ENCODE data around the gene MMP1. TPM values are rescaled to one million over a fixed set of nuclear protein-coding genes. Genes with fewer than 3 reads are reported as not detected.

MMP1 gene
- total RNA-seq, 4 donors from 2014 or later = not detected

GRCh38 chr11:102800767-102801166 is 2.8 kb upstream of the MMP1 start:
- Histone ChIP-seq H3K4me3 (no peak overlapping the region), H3K27ac (peak overlapping the region in 3 of 4 donors; percentile 2 to 37 (median 18)), H3K36me3 (no peaks in the 10 kb centered on the region), H3K9me3 (no peaks in the 10 kb centered on the region), H3K4me1 (no peaks in the 10 kb centered on the region), H3K27me3 (no peaks in the 10 kb centered on the region)
- TF ChIP-seq POLR2A (IDR thresholded peaks at IDR 0.05) (no peak), CTCF (IDR thresholded peaks at IDR 0.05 in 4 of 5, conservative IDR thresholded peaks at IDR 0.05 in 1 of 5) (no peak)
- ATAC-seq = peak in 1 of 2 donors; percentile 60
- intact Hi-C loops (cut with DNase I; ENCODE audit: low total_unique reads) (no loop called here), in situ Hi-C loops (cut with MboI; ENCODE audit: low sequenced_read_pairs in 4 of 4) (no loop called here)
- DNase-seq = peak in 1 of 2 donors; percentile 23

- Histone ChIP-seq H3K9me3 (no peaks in the 10 kb centered on the region), H3K4me1 (no peaks in the 10 kb centered on the region), H3K4me3 (no peak overlapping the region), H3K36me3 (no peaks in the 10 kb centered on the region), H3K27me3 (no peaks in the 10 kb centered on the region), H3K27ac (no peak overlapping the region)
- intact Hi-C loops (cut with DNase I; ENCODE audit: low total_unique reads) (no loop called here), in situ Hi-C loops (cut with MboI; ENCODE audit: low sequenced_read_pairs in 4 of 4) (no loop called here)
- DNase-seq (peak in 1 of 2 donors; percentile 22), ATAC-seq (peak in 1 of 2 donors; percentile 41)
- TF ChIP-seq POLR2A (IDR thresholded peaks at IDR 0.05) (no peak), CTCF (IDR thresholded peaks at IDR 0.05 in 4 of 5, conservative IDR thresholded peaks at IDR 0.05 in 1 of 5) (no peak)
Measured at GRCh38 chr11:102799681-102800340, 1.9 kb upstream of the MMP1 start.

GRCh38 chr11:102794382-102794781 is 3.6 kb downstream of the MMP1 start:
- intact Hi-C loops (cut with DNase I; ENCODE audit: low total_unique reads) = no loop called here

GRCh38 chr11:102793677-102794290 is 4.2 kb downstream of the MMP1 start:
- Histone ChIP-seq H3K4me1 (no peaks in the 10 kb centered on the region), H3K9me3 (no peaks in the 10 kb centered on the region), H3K36me3 (no peaks in the 10 kb centered on the region), H3K27me3 (no peaks in the 10 kb centered on the region), H3K27ac (no peak overlapping the region), H3K4me3 (no peak overlapping the region)
- DNase-seq = no peak
- no peak for ATAC-seq
- no peak for TF ChIP-seq CTCF (IDR thresholded peaks at IDR 0.05 in 4 of 5, conservative IDR thresholded peaks at IDR 0.05 in 1 of 5)
- no peak for TF ChIP-seq POLR2A (IDR thresholded peaks at IDR 0.05)
- in situ Hi-C loops (cut with MboI; ENCODE audit: low sequenced_read_pairs in 4 of 4) (no loop called here), intact Hi-C loops (cut with DNase I; ENCODE audit: low total_unique reads) (no loop called here)

More at GRCh38 chr11:102794382-102794781, 3.6 kb downstream of the MMP1 start:
- in situ Hi-C loops (cut with MboI; ENCODE audit: low sequenced_read_pairs in 4 of 4) = no loop called here
- no peak overlapping the region for H3K27ac ChIP-seq
- no peak for TF ChIP-seq POLR2A (IDR thresholded peaks at IDR 0.05)
- TF ChIP-seq CTCF (IDR thresholded peaks at IDR 0.05 in 4 of 5, conservative IDR thresholded peaks at IDR 0.05 in 1 of 5) = no peak
- DNase-seq (no peak), ATAC-seq (no peak)
- H3K4me1 ChIP-seq = no peaks in the 10 kb centered on the region
- H3K4me3 ChIP-seq = no peak overlapping the region
- no peaks in the 10 kb centered on the region for H3K36me3 ChIP-seq
- no peaks in the 10 kb centered on the region for H3K9me3 ChIP-seq
- H3K27me3 ChIP-seq = no peaks in the 10 kb centered on the region

All from gastrocnemius medialis (tissue), 4 donors.